HepG2 (cell line): ENCODE data around the gene CLCN4. TPM values are rescaled to one million over a fixed set of nuclear protein-coding genes. Genes with fewer than 3 reads are reported as not detected.
A peak's percentile ranks its signal among the peaks of the same experiment; 100 is the strongest.

ENCODE experiments used
- AHDC1 ChIP-seq: sonication (generic); formaldehyde crosslinking; IDR thresholded peaks from 2 replicates; pipeline ENCODE4 v1.5.1; 2020; ENCODE audit warnings: mild to moderate bottlenecking, missing genetic modification reagents, borderline replicate concordance
- ATF3 ChIP-seq: sonication (generic); formaldehyde crosslinking; IDR thresholded peaks from 2 replicates; pipeline ENCODE4 v1.4.0; 2020; ENCODE audit warnings: missing genetic modification reagents
- ATRX ChIP-seq: sonication (generic); formaldehyde crosslinking; IDR thresholded peaks from 2 replicates; pipeline ENCODE4 v1.4.0; 2020; ENCODE audit warnings: missing genetic modification reagents, borderline replicate concordance
- GLI4 ChIP-seq: sonication (generic); formaldehyde crosslinking; IDR thresholded peaks from 2 replicates; pipeline ENCODE4 v1.5.1; 2020; ENCODE audit warnings: missing genetic modification reagents, mild to moderate bottlenecking, moderate library complexity, borderline replicate concordance
- HNRNPUL1 ChIP-seq: fragments of 200-400 bp; formaldehyde crosslinking; IDR thresholded peaks from 2 replicates; pipeline ENCODE4 v1.6.1; 2017; ENCODE audit warnings: low read depth, mild to moderate bottlenecking, low read length, moderate library complexity
- HOXD1 ChIP-seq: sonication (generic); formaldehyde crosslinking; IDR thresholded peaks from 2 replicates; pipeline ENCODE4 v1.5.0; 2020; ENCODE audit warnings: missing genetic modification reagents
- MZF1 ChIP-seq: sonication (generic); formaldehyde crosslinking; IDR thresholded peaks from 2 replicates; pipeline ENCODE4 v1.8.1; 2023; ENCODE audit warnings: mild to moderate bottlenecking, missing genetic modification reagents, borderline replicate concordance
- POGK ChIP-seq: sonication (generic); formaldehyde crosslinking; conservative IDR thresholded peaks from 2 replicates; pipeline ENCODE4 v1.8.0; 2022; ENCODE audit warnings: mild to moderate bottlenecking, moderate library complexity, missing genetic modification reagents
- SETDB1 ChIP-seq: sonication (generic); formaldehyde crosslinking; IDR thresholded peaks from 2 replicates; pipeline ENCODE4 v1.5.1; 2020; ENCODE audit warnings: missing genetic modification reagents, mild to moderate bottlenecking, borderline replicate concordance
- SYNCRIP ChIP-seq: fragments of 200-400 bp; formaldehyde crosslinking; IDR thresholded peaks from 2 replicates; pipeline ENCODE4 v1.6.1; 2018; ENCODE audit warnings: mild to moderate bottlenecking, low read depth, low read length; ENCODE audit not compliant: insufficient read depth
- U2AF1 ChIP-seq: fragments of 200-400 bp; formaldehyde crosslinking; optimal IDR thresholded peaks from 2 replicates; pipeline ENCODE3; 2017; ENCODE audit warnings: mild to moderate bottlenecking, low read depth, low read length
- ZBTB2 ChIP-seq: sonication (generic); formaldehyde crosslinking; IDR thresholded peaks from 2 replicates; pipeline ENCODE4 v1.8.0; 2022; ENCODE audit warnings: low read depth, missing genetic modification reagents
- ZBTB37 ChIP-seq: sonication (generic); formaldehyde crosslinking; IDR thresholded peaks from 2 replicates; pipeline ENCODE4 v1.4.0; 2020; ENCODE audit warnings: mild to moderate bottlenecking, missing genetic modification reagents
- ZBTB42 ChIP-seq: sonication (generic); formaldehyde crosslinking; IDR thresholded peaks from 2 replicates; pipeline ENCODE4 v1.5.0; 2020; ENCODE audit warnings: mild to moderate bottlenecking, missing genetic modification reagents
- ZFP1 ChIP-seq: IDR thresholded peaks from 2 replicates; pipeline ENCODE4 v1.6.1; 2016
- ZNF317 ChIP-seq: sonication (generic); formaldehyde crosslinking; IDR thresholded peaks from 2 replicates; pipeline ENCODE4 v1.5.0; 2020; ENCODE audit warnings: mild to moderate bottlenecking, missing genetic modification reagents
- ZNF331 ChIP-seq: sonication (generic); formaldehyde crosslinking; IDR thresholded peaks from 2 replicates; pipeline ENCODE4 v1.4.0; 2020; ENCODE audit warnings: missing genetic modification reagents
- polyA plus RNA-seq, 8 experiments: library from polyadenylated mRNA; depleted of rRNA in 3 of 8; stranded (reverse) in 7 of 8; unstranded in 1 of 8; fragments of >200 nt; fragmentation: Illumina TruSeq in 4 of 8; extraction: Trizol in 4 of 8; gene quantifications; 2 replicates each; pipeline versions ENCODE4 v1.2.1 to v1.2.3, GENCODE V29; 2011 to 2016; ENCODE audit warnings: low read depth in 4 of 8, missing spikeins in 1 of 8, mixed read lengths in 1 of 8; ENCODE audit not compliant: insufficient read depth in 1 of 8
- total RNA-seq, 5 experiments: library from RNA; depleted of rRNA; stranded (reverse); fragments of >200 nt; fragmentation: Illumina TruSeq; extraction: Trizol; gene quantifications; 2 replicates each; pipeline ENCODE4 v1.2.3, GENCODE V29; 2016; ENCODE audit warnings: low read depth in 1 of 5
- TF ChIP-seq, protein P1 (sequence below): sonication (generic); formaldehyde crosslinking; IDR thresholded peaks from 2 replicates; pipeline ENCODE4 v1.5.0; 2020; ENCODE audit warnings: missing genetic modification reagents

CLCN4 gene
- total and polyA plus RNA-seq, 2 of the 13 experiments (the other 11 are each of a cell fraction or from before 2014, with no cell fraction given): 1.8 to 2.5 TPM

DNA sequence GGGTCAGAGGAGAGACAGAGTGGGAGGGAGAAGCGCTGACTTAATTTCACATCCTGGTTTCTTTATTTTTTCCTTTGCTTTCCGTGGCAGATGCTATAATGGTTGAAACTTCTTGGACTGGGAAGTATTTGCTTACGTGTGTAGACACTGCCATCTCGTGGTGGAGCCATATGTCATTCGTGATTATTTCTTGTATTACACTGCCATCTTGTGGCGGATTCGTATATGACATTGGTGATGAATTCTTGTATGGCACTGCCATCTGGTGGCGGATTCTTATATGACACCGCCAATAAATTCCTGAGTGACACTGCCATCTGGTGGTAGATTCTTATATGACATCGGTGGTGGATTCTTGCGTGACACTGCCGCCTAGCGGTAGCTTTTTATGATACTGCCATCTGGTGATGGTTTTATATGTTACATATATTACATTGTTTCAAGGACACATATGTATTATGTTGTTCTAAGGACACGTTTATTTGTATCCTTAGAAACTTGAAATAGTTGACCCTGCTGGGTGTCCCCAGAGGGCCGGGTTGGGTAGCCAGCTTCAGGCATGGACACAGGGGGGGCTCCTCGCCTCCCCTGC is 37.3 kb upstream of the CLCN4 start (continued):
- TF ChIP-seq ATRX: no peak
- no peak for TF ChIP-seq ZNF317 (CRISPR knock-in tag)
- no peak for TF ChIP-seq U2AF1
- TF ChIP-seq HNRNPUL1: no peak
- TF ChIP-seq ZBTB2 (CRISPR knock-in tag): no peak
- peak; percentile 35; the same call in 1 of the 2 replicates for TF ChIP-seq ZNF331 (CRISPR knock-in tag)
- TF ChIP-seq AHDC1 (CRISPR knock-in tag): no peak
- TF ChIP-seq ZBTB37 (CRISPR knock-in tag): no peak
- TF ChIP-seq, protein P1, sequence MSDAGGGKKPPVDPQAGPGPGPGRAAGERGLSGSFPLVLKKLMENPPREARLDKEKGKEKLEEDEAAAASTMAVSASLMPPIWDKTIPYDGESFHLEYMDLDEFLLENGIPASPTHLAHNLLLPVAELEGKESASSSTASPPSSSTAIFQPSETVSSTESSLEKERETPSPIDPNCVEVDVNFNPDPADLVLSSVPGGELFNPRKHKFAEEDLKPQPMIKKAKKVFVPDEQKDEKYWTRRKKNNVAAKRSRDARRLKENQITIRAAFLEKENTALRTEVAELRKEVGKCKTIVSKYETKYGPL (CRISPR knock-in tag): no peak
- no peak for TF ChIP-seq SYNCRIP
- TF ChIP-seq GLI4: no peak
- no peak for TF ChIP-seq ATF3 (CRISPR knock-in tag)
- TF ChIP-seq POGK (CRISPR knock-in tag): peak; percentile 46; the same call in 1 of the 2 replicates
- TF ChIP-seq MZF1 (CRISPR knock-in tag): no peak
- TF ChIP-seq ZFP1 (CRISPR knock-in tag): 0 out of 2 replicates have a peak, but pooled peaks have one; percentile 23
- TF ChIP-seq ZBTB42 (CRISPR knock-in tag): no peak
- TF ChIP-seq HOXD1 (CRISPR knock-in tag): no peak
- peak; percentile 92; the same call in 1 of the 2 replicates for TF ChIP-seq SETDB1 (CRISPR knock-in tag)
